HepG2 (cell line): ENCODE measurements around the gene TAF3. TPM values are rescaled to one million over a fixed set of nuclear protein-coding genes. Genes with fewer than 3 reads are reported as not detected.

Experiments
- AHDC1 ChIP-seq: sonication (generic); formaldehyde crosslinking; IDR thresholded peaks from 2 replicates; pipeline ENCODE4 v1.5.1; 2020; ENCODE audit warnings: mild to moderate bottlenecking, missing genetic modification reagents, borderline replicate concordance
- ATF2 ChIP-seq: sonication (generic); formaldehyde crosslinking; IDR thresholded peaks from 2 replicates; pipeline ENCODE4 v1.4.0; 2020; ENCODE audit warnings: missing genetic modification reagents
- DMAP1 ChIP-seq: IDR thresholded peaks from 2 replicates; pipeline ENCODE4 v1.6.1; 2016
- ELF1 ChIP-seq: sonication (generic); formaldehyde crosslinking; IDR thresholded peaks from 2 replicates; pipeline ENCODE4 v1.4.0; 2020; ENCODE audit warnings: missing genetic modification reagents
- ETV5 ChIP-seq: IDR thresholded peaks from 2 replicates; pipeline ENCODE4 v1.6.1; 2018; ENCODE audit warnings: missing biosample characterization, missing genetic modification reagents, inconsistent platforms, borderline replicate concordance
- FLYWCH1 ChIP-seq: sonication (generic); formaldehyde crosslinking; IDR thresholded peaks from 2 replicates; pipeline ENCODE4 v1.8.1; 2023; ENCODE audit warnings: mild to moderate bottlenecking, missing genetic modification reagents
- FOXK1 ChIP-seq: sonication (generic); formaldehyde crosslinking; IDR thresholded peaks from 2 replicates; pipeline ENCODE4 v1.4.0; 2020; ENCODE audit warnings: low read depth, missing genetic modification reagents, borderline replicate concordance
- HOMEZ ChIP-seq: IDR thresholded peaks from 2 replicates; pipeline ENCODE4 v1.6.1; 2016; ENCODE audit warnings: low read depth
- ISL2 ChIP-seq: sonication (generic); formaldehyde crosslinking; IDR thresholded peaks from 2 replicates; pipeline ENCODE4 v1.5.0; 2020; ENCODE audit warnings: missing genetic modification reagents
- KDM1A ChIP-seq: IDR thresholded peaks from 2 replicates; pipeline ENCODE4 v1.6.1; 2016; ENCODE audit warnings: missing compliant biosample characterization
- MXD1 ChIP-seq: sonication (generic); formaldehyde crosslinking; IDR thresholded peaks from 2 replicates; pipeline ENCODE4 v1.4.0; 2020; ENCODE audit warnings: mild to moderate bottlenecking, missing genetic modification reagents
- NFE2L1 ChIP-seq: sonication (generic); formaldehyde crosslinking; IDR thresholded peaks from 2 replicates; pipeline ENCODE4 v1.4.0; 2020; ENCODE audit warnings: missing genetic modification reagents, mild to moderate bottlenecking, borderline replicate concordance
- NR2F2 ChIP-seq: IDR thresholded peaks from 2 replicates; pipeline ENCODE4 v1.6.1; 2012; ENCODE audit warnings: low read depth, inconsistent platforms, borderline replicate concordance
- SMARCE1 ChIP-seq: fragments of 450-650 bp; IDR thresholded peaks from 2 replicates; pipeline ENCODE4 v1.6.1; 2017; ENCODE audit warnings: borderline replicate concordance
- TFAP4 ChIP-seq: sonication (generic); IDR thresholded peaks from 2 replicates; pipeline ENCODE4 v1.6.1; 2016; ENCODE audit warnings: low read depth, borderline replicate concordance
- U2AF1 ChIP-seq: fragments of 200-400 bp; formaldehyde crosslinking; optimal IDR thresholded peaks from 2 replicates; pipeline ENCODE3; 2017; ENCODE audit warnings: mild to moderate bottlenecking, low read depth, low read length
- ZBTB25 ChIP-seq: IDR thresholded peaks from 2 replicates; pipeline ENCODE4 v1.6.1; 2018; ENCODE audit warnings: missing genetic modification reagents
- polyA plus RNA-seq, 8 experiments: library from polyadenylated mRNA; depleted of rRNA in 3 of 8; stranded (reverse) in 7 of 8; unstranded in 1 of 8; fragments of >200 nt; fragmentation: Illumina TruSeq in 4 of 8; extraction: Trizol in 4 of 8; gene quantifications; 2 replicates each; pipeline versions ENCODE4 v1.2.1 to v1.2.3, GENCODE V29; 2011 to 2016; ENCODE audit warnings: low read depth in 4 of 8, missing spikeins in 1 of 8, mixed read lengths in 1 of 8; ENCODE audit not compliant: insufficient read depth in 1 of 8
- total RNA-seq, 5 experiments: library from RNA; depleted of rRNA; stranded (reverse); fragments of >200 nt; fragmentation: Illumina TruSeq; extraction: Trizol; gene quantifications; 2 replicates each; pipeline ENCODE4 v1.2.3, GENCODE V29; 2016; ENCODE audit warnings: low read depth in 1 of 5

TAF3 gene
- total and polyA plus RNA-seq, 2 of the 13 experiments (the other 11 are each of a cell fraction or from before 2014, with no cell fraction given) = 1.7 to 2.9 TPM

GRCh38 chr10:7932301-7933036 is 114.2 kb downstream of the TAF3 start (continued):
- TF ChIP-seq HOMEZ (CRISPR knock-in tag) (peak; percentile 97), U2AF1 (no peak), ZBTB25 (CRISPR knock-in tag) (peak; percentile 77; the same call in 1 of the 2 replicates), AHDC1 (CRISPR knock-in tag) (peak; percentile 89; the same call in 1 of the 2 replicates), FLYWCH1 (CRISPR knock-in tag) (no peak), KDM1A (CRISPR knock-in tag) (no peak), ELF1 (CRISPR knock-in tag) (peak; percentile 84), MXD1 (no peak), TFAP4 (peak; percentile 68), NFE2L1 (CRISPR knock-in tag) (no peak), SMARCE1 (peak; percentile 33; the same call in 1 of the 2 replicates), ETV5 (CRISPR knock-in tag) (peak; percentile 99), ISL2 (CRISPR knock-in tag) (peak; percentile 78), NR2F2 (peak; percentile 88), ATF2 (CRISPR knock-in tag) (0 out of 2 replicates have a peak, but pooled peaks have one; percentile 59), FOXK1 (CRISPR knock-in tag) (peak; percentile 71; the same call in 1 of the 2 replicates), DMAP1 (peak; percentile 66)
